K562 (cell line): ENCODE measurements around the gene CCL24. TPM values are rescaled to one million over a fixed set of nuclear protein-coding genes. Genes with fewer than 3 reads are reported as not detected.
A peak's percentile ranks its signal among the peaks of the same experiment; 100 is the strongest.

Experiments
- BACH1 ChIP-seq: fragments of 200-800 bp; sonication (Bioruptor generic); IDR thresholded peaks from 2 replicates; pipeline ENCODE4 v1.6.1; 2016; ENCODE audit warnings: missing genetic modification characterization, missing compliant biosample characterization
- BHLHE40 ChIP-seq: IDR thresholded peaks from 2 replicates; pipeline ENCODE4 v1.6.1; 2011; ENCODE audit warnings: low read length, improper control_type of control experiment
- CBX3 ChIP-seq, 2 experiments: IDR thresholded peaks; 1 replicate in 1 of 2; 2 replicates in 1 of 2; pipeline ENCODE4 v1.6.1; 2012; ENCODE audit warnings: inconsistent platforms in 2 of 2, low read length in 2 of 2, borderline replicate concordance in 1 of 2, control low read depth in 1 of 2
- CGGBP1 ChIP-seq: fragments of 250-450 bp; sonication (Bioruptor Pico); IDR thresholded peaks from 2 replicates; pipeline ENCODE4 v1.9.0; 2021; ENCODE audit warnings: mild to moderate bottlenecking
- CTCF ChIP-seq, 3 experiments: IDR thresholded peaks in 2 of 3; conservative IDR thresholded peaks in 1 of 3; 2 replicates each; pipeline ENCODE4 v1.5.1; 2011 to 2012; ENCODE audit warnings: low read length in 3 of 3, mild to moderate bottlenecking in 3 of 3, control low read depth in 2 of 3, improper control_type of control experiment in 1 of 3, inconsistent platforms in 1 of 3, low read depth in 1 of 3, mixed read lengths in 1 of 3, moderate library complexity in 1 of 3; ENCODE audit not compliant: insufficient read depth in 2 of 3
- HDAC8 ChIP-seq: fragments of 450-650 bp; IDR thresholded peaks from 2 replicates; pipeline ENCODE4 v1.6.1; 2016; ENCODE audit warnings: mild to moderate bottlenecking, missing genetic modification characterization, moderate library complexity, missing compliant biosample characterization
- KDM5B ChIP-seq: fragments of 200-600 bp; sonication (generic); IDR thresholded peaks from 2 replicates; pipeline ENCODE4 v1.6.1; 2012; ENCODE audit warnings: low read depth, mild to moderate bottlenecking, moderate library complexity, low read length, control low read depth, inconsistent platforms; ENCODE audit not compliant: insufficient replicate concordance
- NR4A1 ChIP-seq, 2 experiments: fragments of 250-450 bp in 1 of 2; fragments of 450-650 bp in 1 of 2; sonication (Bioruptor Pico) in 1 of 2; IDR thresholded peaks; 2 replicates each; pipeline versions ENCODE4 v1.4.0 to v1.6.1; 2016 to 2020; ENCODE audit warnings: mild to moderate bottlenecking in 2 of 2, missing compliant biosample characterization in 1 of 2, missing genetic modification characterization in 1 of 2, moderate library complexity in 1 of 2
- OTX1 ChIP-seq: fragments of 450-650 bp; formaldehyde crosslinking; IDR thresholded peaks from 2 replicates; pipeline ENCODE4 v1.4.0; 2022; ENCODE audit warnings: mild to moderate bottlenecking
- SPI1 ChIP-seq: IDR thresholded peaks from 2 replicates; pipeline ENCODE4 v1.6.1; 2011; ENCODE audit warnings: low read depth, low read length, control low read depth, borderline replicate concordance
- ZNF165 ChIP-seq: fragments of 250-450 bp; sonication (Bioruptor Pico); IDR thresholded peaks from 2 replicates; pipeline ENCODE4 v1.4.0; 2020; ENCODE audit warnings: borderline replicate concordance
- ZNF175 ChIP-seq: fragments of 200-800 bp; sonication (Bioruptor generic); IDR thresholded peaks from 2 replicates; pipeline ENCODE4 v1.6.1; 2016; ENCODE audit warnings: low read depth, mild to moderate bottlenecking, missing genetic modification characterization, missing compliant biosample characterization
- ZNF282 ChIP-seq: sonication (generic); formaldehyde crosslinking; IDR thresholded peaks from 2 replicates; pipeline ENCODE4 v1.8.1; 2023; ENCODE audit warnings: missing genetic modification reagents
- ZNF655 ChIP-seq: fragments of 250-450 bp; sonication (Bioruptor Pico); IDR thresholded peaks from 2 replicates; pipeline ENCODE4 v1.5.0; 2021
- ZNF79 ChIP-seq: fragments of 250-450 bp; sonication (Bioruptor Pico); IDR thresholded peaks from 2 replicates; pipeline ENCODE4 v1.4.0; 2020; ENCODE audit warnings: low read depth, mild to moderate bottlenecking, moderate library complexity
- polyA plus RNA-seq, 8 experiments: library from polyadenylated mRNA; depleted of rRNA in 4 of 8; stranded (reverse) in 5 of 8; unstranded in 3 of 8; fragments of >200 nt; fragmentation: Nextera tagmentation in 2 of 8; fragmentation: Illumina TruSeq in 1 of 8; extraction: Ambion mirVana in 2 of 8; extraction: Trizol in 1 of 8; gene quantifications; 2 replicates each; pipeline versions ENCODE4 v1.2.1 to v1.2.3, GENCODE V29; 2011 to 2014; ENCODE audit warnings: inconsistent platforms in 1 of 8, missing spikeins in 1 of 8
- total RNA-seq, 7 experiments: library from RNA; depleted of rRNA in 6 of 7; stranded (reverse); fragments of >200 nt in 6 of 7; fragmentation: Illumina TruSeq in 2 of 7; extraction: Trizol in 2 of 7; gene quantifications; 2 replicates each; pipeline versions ENCODE4 v1.2.1 to v1.2.3, GENCODE V29; 2011 to 2021; ENCODE audit warnings: low replicate concordance in 1 of 7
- TF ChIP-seq, protein P1 (sequence below), 2 experiments: fragments of 450-650 bp in 1 of 2; IDR thresholded peaks; 2 replicates each; pipeline ENCODE4 v1.6.1; 2011 to 2017; ENCODE audit warnings: low read depth in 2 of 2, antibody characterized with exemption in 1 of 2, borderline replicate concordance in 1 of 2, low read length in 1 of 2, mild to moderate bottlenecking in 1 of 2, mixed read lengths in 1 of 2; ENCODE audit not compliant: control insufficient read depth in 1 of 2
- TF ChIP-seq, protein P2 (sequence below): fragments of 250-450 bp; sonication (Bioruptor Pico); IDR thresholded peaks from 2 replicates; pipeline ENCODE4 v1.8.0; 2021; ENCODE audit warnings: mild to moderate bottlenecking, moderate library complexity

CCL24 gene
- total and polyA plus RNA-seq, 9 of the 15 experiments (the other 6 are each of a cell fraction or from before 2014, with no cell fraction given) = 0.45 to 3.6 (median 0.95) TPM; not detected in 1

DNA sequence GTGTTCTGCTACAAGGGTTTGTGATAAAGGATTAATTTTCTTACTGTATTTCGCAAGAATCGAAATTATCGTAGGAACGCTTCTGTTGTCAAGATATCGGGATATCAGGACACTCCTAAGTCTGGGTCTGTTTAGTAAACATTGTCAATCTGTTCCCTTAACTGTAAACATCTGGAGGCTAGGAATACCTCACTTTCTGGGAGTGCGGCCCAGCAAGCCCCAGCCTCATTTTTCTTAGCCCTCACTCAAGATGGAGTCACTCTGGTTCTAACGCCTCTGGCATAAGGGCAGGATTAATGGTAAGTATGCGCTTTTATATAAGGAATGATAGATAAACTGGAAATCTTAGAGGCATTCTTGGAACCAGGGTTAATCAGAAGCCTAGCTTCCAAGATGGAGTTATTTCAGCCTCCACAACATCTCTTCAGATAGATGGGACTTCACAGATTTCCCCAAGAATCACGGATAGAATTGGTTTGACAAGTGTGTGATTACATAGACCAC, 30.1 kb upstream of the CCL24 start (continued):
- TF ChIP-seq BACH1 (tag) (peak; percentile 91), OTX1 (peak; percentile 50; the same call in 1 of the 2 replicates), ZNF165 (CRISPR knock-in tag) (peak; percentile 87; the same call in 1 of the 2 replicates), ZNF655 (CRISPR knock-in tag) (no peak), NR4A1 (CRISPR knock-in tag; IDR thresholded peaks at IDR 0.05) (peak; percentile 91; the same call in 1 of the 2 replicates), NR4A1 (tag; IDR thresholded peaks at IDR 0.05) (peak; percentile 98), ZNF282 (CRISPR knock-in tag) (no peak), KDM5B (no peak), ZNF175 (CRISPR knock-in tag) (peak; percentile 99), CGGBP1 (CRISPR knock-in tag) (no peak), HDAC8 (peak; percentile 96), CTCF (IDR thresholded peaks at IDR 0.05 in 2 of 3, conservative IDR thresholded peaks at IDR 0.05 in 1 of 3; ENCODE audit: insufficient read depth in 2 of 3, low read depth in 1 of 3, low read length in 3 of 3) (no peak), ZNF79 (CRISPR knock-in tag) (peak; percentile 90), BHLHE40 (no peak), SPI1 (no peak), CBX3 (IDR thresholded peaks at IDR 0.05; ENCODE audit: borderline replicate concordance in 1 of 2, low read length in 2 of 2) (no peak)
- TF ChIP-seq, protein P1, sequence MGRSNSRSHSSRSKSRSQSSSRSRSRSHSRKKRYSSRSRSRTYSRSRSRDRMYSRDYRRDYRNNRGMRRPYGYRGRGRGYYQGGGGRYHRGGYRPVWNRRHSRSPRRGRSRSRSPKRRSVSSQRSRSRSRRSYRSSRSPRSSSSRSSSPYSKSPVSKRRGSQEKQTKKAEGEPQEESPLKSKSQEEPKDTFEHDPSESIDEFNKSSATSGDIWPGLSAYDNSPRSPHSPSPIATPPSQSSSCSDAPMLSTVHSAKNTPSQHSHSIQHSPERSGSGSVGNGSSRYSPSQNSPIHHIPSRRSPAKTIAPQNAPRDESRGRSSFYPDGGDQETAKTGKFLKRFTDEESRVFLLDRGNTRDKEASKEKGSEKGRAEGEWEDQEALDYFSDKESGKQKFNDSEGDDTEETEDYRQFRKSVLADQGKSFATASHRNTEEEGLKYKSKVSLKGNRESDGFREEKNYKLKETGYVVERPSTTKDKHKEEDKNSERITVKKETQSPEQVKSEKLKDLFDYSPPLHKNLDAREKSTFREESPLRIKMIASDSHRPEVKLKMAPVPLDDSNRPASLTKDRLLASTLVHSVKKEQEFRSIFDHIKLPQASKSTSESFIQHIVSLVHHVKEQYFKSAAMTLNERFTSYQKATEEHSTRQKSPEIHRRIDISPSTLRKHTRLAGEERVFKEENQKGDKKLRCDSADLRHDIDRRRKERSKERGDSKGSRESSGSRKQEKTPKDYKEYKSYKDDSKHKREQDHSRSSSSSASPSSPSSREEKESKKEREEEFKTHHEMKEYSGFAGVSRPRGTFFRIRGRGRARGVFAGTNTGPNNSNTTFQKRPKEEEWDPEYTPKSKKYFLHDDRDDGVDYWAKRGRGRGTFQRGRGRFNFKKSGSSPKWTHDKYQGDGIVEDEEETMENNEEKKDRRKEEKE (IDR thresholded peaks at IDR 0.05; ENCODE audit: borderline replicate concordance in 1 of 2, control insufficient read depth in 1 of 2, low read depth in 2 of 2, low read length in 1 of 2) = no peak
- TF ChIP-seq, protein P2, sequence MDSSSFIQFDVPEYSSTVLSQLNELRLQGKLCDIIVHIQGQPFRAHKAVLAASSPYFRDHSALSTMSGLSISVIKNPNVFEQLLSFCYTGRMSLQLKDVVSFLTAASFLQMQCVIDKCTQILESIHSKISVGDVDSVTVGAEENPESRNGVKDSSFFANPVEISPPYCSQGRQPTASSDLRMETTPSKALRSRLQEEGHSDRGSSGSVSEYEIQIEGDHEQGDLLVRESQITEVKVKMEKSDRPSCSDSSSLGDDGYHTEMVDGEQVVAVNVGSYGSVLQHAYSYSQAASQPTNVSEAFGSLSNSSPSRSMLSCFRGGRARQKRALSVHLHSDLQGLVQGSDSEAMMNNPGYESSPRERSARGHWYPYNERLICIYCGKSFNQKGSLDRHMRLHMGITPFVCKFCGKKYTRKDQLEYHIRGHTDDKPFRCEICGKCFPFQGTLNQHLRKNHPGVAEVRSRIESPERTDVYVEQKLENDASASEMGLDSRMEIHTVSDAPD (CRISPR knock-in tag) = peak; percentile 67; the same call in 1 of the 2 replicates
